Gastrocnemius medialis (tissue), 4 donors: ENCODE measurements around the gene CHRNB4.
"Not testable (repeated sequence)": the region's sequence is repeated elsewhere in the genome, so short reads cannot be mapped to it uniquely, and the experiment has no call there.

Experiments used
- CTCF ChIP-seq, 5 experiments: fragments of 450-650 bp in 3 of 5; fragments of 200-600 bp in 2 of 5; sonication (generic) in 2 of 5; IDR thresholded peaks in 4 of 5; conservative IDR thresholded peaks in 1 of 5; 1 replicate in 4 of 5; 2 replicates in 1 of 5; pipeline ENCODE4 v1.5.1; 2016 to 2019; ENCODE audit warnings: antibody characterized with exemption in 5 of 5, mild to moderate bottlenecking in 3 of 5, moderate library complexity in 3 of 5
- POLR2A ChIP-seq, 2 donors: fragments of 450-650 bp; IDR thresholded peaks; one replicate each; pipeline ENCODE4 v1.6.1; 2017; ENCODE audit warnings: antibody characterized with exemption in 2 of 2, mild to moderate bottlenecking in 2 of 2, moderate library complexity in 2 of 2

- TF ChIP-seq POLR2A (IDR thresholded peaks at IDR 0.05); CTCF (IDR thresholded peaks at IDR 0.05 in 4 of 5, conservative IDR thresholded peaks at IDR 0.05 in 1 of 5): not testable (repeated sequence)
Observed at GRCh38 chr15:78683599-78683998, 42.6 kb upstream of the CHRNB4 start.
